ENCODE measurements around the gene CD7. TPM values are rescaled to one million over a fixed set of nuclear protein-coding genes. Genes with fewer than 3 reads are reported as not detected.

The CD7 gene
- polyA plus RNA-seq, 1 of the 3 experiments (the other 2 are of a cell fraction) = 0.07 TPM

DNA sequence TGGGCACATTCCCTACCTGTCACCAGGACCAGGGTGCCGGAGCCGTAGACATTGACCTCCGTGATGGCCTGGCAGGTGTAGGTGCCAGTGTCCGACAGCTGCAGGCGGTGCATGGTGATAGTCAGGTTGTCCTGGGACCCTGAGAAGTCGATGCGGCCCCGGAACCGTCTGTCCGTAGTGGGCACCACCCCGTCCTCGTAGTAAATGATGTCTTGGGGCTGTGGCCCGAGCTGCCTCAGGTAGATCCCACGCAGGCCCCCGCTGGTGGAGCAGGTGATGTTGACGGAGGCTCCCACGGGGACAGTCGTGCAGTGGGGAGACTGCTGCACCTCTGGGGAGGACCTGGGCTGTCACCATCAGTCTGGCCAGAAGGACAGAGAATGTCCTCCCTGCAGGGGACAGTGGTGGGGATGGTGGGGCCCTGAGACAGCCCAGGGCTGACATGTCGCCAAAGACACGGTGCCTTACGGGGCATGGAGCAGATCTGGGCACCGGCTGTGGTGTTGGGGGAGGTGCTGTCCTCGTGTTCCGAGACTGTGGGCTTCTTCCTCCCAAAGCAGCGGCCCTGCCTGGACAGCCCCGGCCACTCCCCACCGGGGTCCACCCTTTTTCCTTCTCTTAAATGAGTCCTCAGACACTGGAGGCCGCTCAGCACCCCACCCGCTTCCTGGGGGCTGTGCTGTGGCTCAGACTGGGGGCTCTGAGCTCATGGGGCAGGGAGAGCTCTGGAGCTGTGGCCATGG is 586 bp downstream of the CD7 start:
- no peak overlapping the region for H3K9ac ChIP-seq
- no peaks in the 10 kb centered on the region for H3K79me2 ChIP-seq (ENCODE audit: insufficient read depth)
- H3K9me2 ChIP-seq = no peaks in the 10 kb centered on the region
- H3K4me1 ChIP-seq (ENCODE audit: control insufficient read depth in 1 of 2, insufficient read depth in 2 of 2, low read depth in 1 of 2, low read length in 1 of 2) = peaks cover 5 to 14% of the 10 kb centered on the region in 2 experiments; a peak in 3 of 4 replicates
- no peak overlapping the region for H3K27ac ChIP-seq (ENCODE audit: low read depth in 2 of 2, low read length in 1 of 2)
- TF ChIP-seq POLR2AphosphoS5 (IDR thresholded peaks at IDR 0.05; ENCODE audit: low read depth, low read length) (no peak), EZH2phosphoT487 (IDR thresholded peaks at IDR 0.05; ENCODE audit: borderline replicate concordance, low read depth) (no peak), FOSL2 (IDR thresholded peaks at IDR 0.05; ENCODE audit: borderline replicate concordance, low read depth) (no peak), NFIC (IDR thresholded peaks at IDR 0.05; ENCODE audit: borderline replicate concordance) (no peak)
- TF ChIP-seq, protein P1, sequence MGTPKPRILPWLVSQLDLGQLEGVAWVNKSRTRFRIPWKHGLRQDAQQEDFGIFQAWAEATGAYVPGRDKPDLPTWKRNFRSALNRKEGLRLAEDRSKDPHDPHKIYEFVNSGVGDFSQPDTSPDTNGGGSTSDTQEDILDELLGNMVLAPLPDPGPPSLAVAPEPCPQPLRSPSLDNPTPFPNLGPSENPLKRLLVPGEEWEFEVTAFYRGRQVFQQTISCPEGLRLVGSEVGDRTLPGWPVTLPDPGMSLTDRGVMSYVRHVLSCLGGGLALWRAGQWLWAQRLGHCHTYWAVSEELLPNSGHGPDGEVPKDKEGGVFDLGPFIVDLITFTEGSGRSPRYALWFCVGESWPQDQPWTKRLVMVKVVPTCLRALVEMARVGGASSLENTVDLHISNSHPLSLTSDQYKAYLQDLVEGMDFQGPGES (IDR thresholded peaks at IDR 0.05; ENCODE audit: low read depth, low read length) = no peak
- TF ChIP-seq, protein P2, sequence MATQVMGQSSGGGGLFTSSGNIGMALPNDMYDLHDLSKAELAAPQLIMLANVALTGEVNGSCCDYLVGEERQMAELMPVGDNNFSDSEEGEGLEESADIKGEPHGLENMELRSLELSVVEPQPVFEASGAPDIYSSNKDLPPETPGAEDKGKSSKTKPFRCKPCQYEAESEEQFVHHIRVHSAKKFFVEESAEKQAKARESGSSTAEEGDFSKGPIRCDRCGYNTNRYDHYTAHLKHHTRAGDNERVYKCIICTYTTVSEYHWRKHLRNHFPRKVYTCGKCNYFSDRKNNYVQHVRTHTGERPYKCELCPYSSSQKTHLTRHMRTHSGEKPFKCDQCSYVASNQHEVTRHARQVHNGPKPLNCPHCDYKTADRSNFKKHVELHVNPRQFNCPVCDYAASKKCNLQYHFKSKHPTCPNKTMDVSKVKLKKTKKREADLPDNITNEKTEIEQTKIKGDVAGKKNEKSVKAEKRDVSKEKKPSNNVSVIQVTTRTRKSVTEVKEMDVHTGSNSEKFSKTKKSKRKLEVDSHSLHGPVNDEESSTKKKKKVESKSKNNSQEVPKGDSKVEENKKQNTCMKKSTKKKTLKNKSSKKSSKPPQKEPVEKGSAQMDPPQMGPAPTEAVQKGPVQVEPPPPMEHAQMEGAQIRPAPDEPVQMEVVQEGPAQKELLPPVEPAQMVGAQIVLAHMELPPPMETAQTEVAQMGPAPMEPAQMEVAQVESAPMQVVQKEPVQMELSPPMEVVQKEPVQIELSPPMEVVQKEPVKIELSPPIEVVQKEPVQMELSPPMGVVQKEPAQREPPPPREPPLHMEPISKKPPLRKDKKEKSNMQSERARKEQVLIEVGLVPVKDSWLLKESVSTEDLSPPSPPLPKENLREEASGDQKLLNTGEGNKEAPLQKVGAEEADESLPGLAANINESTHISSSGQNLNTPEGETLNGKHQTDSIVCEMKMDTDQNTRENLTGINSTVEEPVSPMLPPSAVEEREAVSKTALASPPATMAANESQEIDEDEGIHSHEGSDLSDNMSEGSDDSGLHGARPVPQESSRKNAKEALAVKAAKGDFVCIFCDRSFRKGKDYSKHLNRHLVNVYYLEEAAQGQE (IDR thresholded peaks at IDR 0.05; ENCODE audit: low read depth, low read length) = no peak
- H2AFZ ChIP-seq (ENCODE audit: low read depth) = no peak overlapping the region
- ChIA-PET POLR2A (interaction anchor here (0.8 kb wide), 1 partner anchor 11 kb away, joined by 3 read pairs; no protein-coding TSS in a partner anchor), CTCF (interaction anchor here (1.0 to 3.0 kb wide), 7 partner anchors 9 to 111 kb away, joined by 3 to 24 read pairs (median 5); no protein-coding TSS in a partner anchor)
- H3K36me3 ChIP-seq (replicated peaks in 1 of 2; ENCODE audit: control insufficient read depth in 1 of 2, insufficient read depth in 2 of 2, low read length in 1 of 2) = no peaks in the 10 kb centered on the region
- peaks cover 20% of the 10 kb centered on the region for H3F3A ChIP-seq (replicated peaks; ENCODE audit: insufficient read depth)
- peaks cover 11% of the 10 kb centered on the region; the same call in 1 of the 2 replicates for H3K27me3 ChIP-seq (ENCODE audit: insufficient read depth)
- WGBS (ENCODE audit: low lambda C conversion rate) = 90% methylated on average over 26 of the region's 29 CpGs
- H3K4me2 ChIP-seq = no peak overlapping the region
- H4K20me1 ChIP-seq (ENCODE audit: insufficient read depth) = no peaks in the 10 kb centered on the region
- H3K4me3 ChIP-seq (ENCODE audit: low read depth in 2 of 2, low read length in 1 of 2) = no peak overlapping the region
- H3K9me3 ChIP-seq = no peaks in the 10 kb centered on the region
- no peak for DNase-seq

- H3K27ac ChIP-seq (ENCODE audit: low read depth in 2 of 2, low read length in 1 of 2) = no peak overlapping the region
These were observed 1.6 kb downstream of the CD7 start for GRCh38 chr17:82315703-82316358.

More at GRCh38 chr17:82315703-82316358, 1.6 kb downstream of the CD7 start:
- Histone ChIP-seq H2AFZ (ENCODE audit: low read depth) (no peak overlapping the region), H3K27me3 (ENCODE audit: insufficient read depth) (peaks cover 5% of the 10 kb centered on the region; the same call in 1 of the 2 replicates), H3K4me2 (no peak overlapping the region), H3K4me3 (ENCODE audit: low read depth in 2 of 2, low read length in 1 of 2) (no peak overlapping the region), H3K36me3 (replicated peaks in 1 of 2; ENCODE audit: control insufficient read depth in 1 of 2, insufficient read depth in 2 of 2, low read length in 1 of 2) (no peaks in the 10 kb centered on the region), H3K4me1 (ENCODE audit: control insufficient read depth in 1 of 2, insufficient read depth in 2 of 2, low read depth in 1 of 2, low read length in 1 of 2) (peaks cover under 1 to 9% of the 10 kb centered on the region in 2 experiments; a peak in 3 of 4 replicates), H3K79me2 (ENCODE audit: insufficient read depth) (no peaks in the 10 kb centered on the region), H4K20me1 (ENCODE audit: insufficient read depth) (no peaks in the 10 kb centered on the region), H3F3A (replicated peaks; ENCODE audit: insufficient read depth) (peaks cover 20% of the 10 kb centered on the region), H3K9ac (no peak overlapping the region), H3K9me2 (no peaks in the 10 kb centered on the region), H3K9me3 (no peaks in the 10 kb centered on the region)
- TF ChIP-seq JUND (IDR thresholded peaks at IDR 0.05) (no peak), MXI1 (IDR thresholded peaks at IDR 0.05; ENCODE audit: low read depth, low read length) (no peak)
- TF ChIP-seq, protein P3, sequence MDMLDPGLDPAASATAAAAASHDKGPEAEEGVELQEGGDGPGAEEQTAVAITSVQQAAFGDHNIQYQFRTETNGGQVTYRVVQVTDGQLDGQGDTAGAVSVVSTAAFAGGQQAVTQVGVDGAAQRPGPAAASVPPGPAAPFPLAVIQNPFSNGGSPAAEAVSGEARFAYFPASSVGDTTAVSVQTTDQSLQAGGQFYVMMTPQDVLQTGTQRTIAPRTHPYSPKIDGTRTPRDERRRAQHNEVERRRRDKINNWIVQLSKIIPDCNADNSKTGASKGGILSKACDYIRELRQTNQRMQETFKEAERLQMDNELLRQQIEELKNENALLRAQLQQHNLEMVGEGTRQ (IDR thresholded peaks at IDR 0.05; ENCODE audit: borderline replicate concordance, low read depth, low read length) = no peak
- WGBS (ENCODE audit: low lambda C conversion rate) = 67% methylated on average over 36 of the region's 36 CpGs
- CTCF ChIA-PET = interaction anchor here (3.0 kb wide), 1 partner anchor 16 kb away, joined by 24 read pairs; no protein-coding TSS in a partner anchor
- POLR2A ChIA-PET = no interaction called here
- no peak for DNase-seq

Measured in SK-N-SH (cell line).